Measurements from ENCODE around the gene NTRK2. TPM values are rescaled to one million over a fixed set of nuclear protein-coding genes. Genes with fewer than 3 reads are reported as not detected.

Gene NTRK2
- total and polyA plus RNA-seq, 2 donors, result 7.7 to 56.7 TPM

GRCh38 chr9:84955155-84955554, 285.6 kb downstream of the NTRK2 start:
- no peak for DNase-seq (ENCODE audit: extremely low spot score)

DNA sequence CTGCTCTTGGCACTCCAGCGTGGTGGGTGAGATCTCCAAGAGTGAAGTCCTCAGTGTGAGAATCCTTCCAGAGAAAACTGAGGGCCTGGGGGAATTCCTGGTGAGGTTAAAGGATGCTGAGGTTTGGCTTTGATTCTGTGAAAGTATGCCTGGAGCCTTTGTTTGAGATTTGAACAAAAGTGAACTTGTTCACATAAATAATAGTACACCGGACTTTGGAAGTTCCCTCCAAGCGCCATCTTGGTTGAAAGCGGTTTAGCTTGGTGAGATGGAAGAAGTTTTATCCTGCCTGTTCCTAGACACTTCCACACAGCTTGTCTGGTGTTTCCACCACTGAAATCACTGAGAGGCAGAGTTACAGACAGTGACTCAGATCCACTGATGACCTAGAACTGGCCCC, 286.4 kb downstream of the NTRK2 start:
- Histone ChIP-seq H3K4me3 (ENCODE audit: low read depth, low read length) (no peak overlapping the region), H3K4me1 (ENCODE audit: insufficient read depth) (no peaks in the 10 kb centered on the region), H3K36me3 (ENCODE audit: insufficient read depth) (no peaks in the 10 kb centered on the region), H3K27ac (ENCODE audit: low read depth) (no peak overlapping the region)
- WGBS, result 91% methylated on average over 4 of the region's 4 CpGs
- DNase-seq (ENCODE audit: extremely low spot score), result no peak

More at GRCh38 chr9:84955155-84955554, 285.6 kb downstream of the NTRK2 start:
- Histone ChIP-seq H3K27ac (ENCODE audit: low read depth) (no peak overlapping the region), H3K4me1 (ENCODE audit: insufficient read depth) (no peaks in the 10 kb centered on the region), H3K4me3 (ENCODE audit: low read depth, low read length) (no peak overlapping the region), H3K36me3 (ENCODE audit: insufficient read depth) (no peaks in the 10 kb centered on the region)
- WGBS, result 96% methylated on average over 18 of the region's 18 CpGs

GRCh38 chr9:84959339-84959738, 289.8 kb downstream of the NTRK2 start:
- H3K4me1 ChIP-seq (ENCODE audit: insufficient read depth), result no peaks in the 10 kb centered on the region
- H3K27ac ChIP-seq (ENCODE audit: low read depth), result no peak overlapping the region
- H3K4me3 ChIP-seq (ENCODE audit: low read depth, low read length), result no peak overlapping the region
- no peak for DNase-seq (ENCODE audit: extremely low spot score)
- H3K36me3 ChIP-seq (ENCODE audit: insufficient read depth), result no peaks in the 10 kb centered on the region
- WGBS, result 92% methylated on average over 5 of the region's 5 CpGs

DNA sequence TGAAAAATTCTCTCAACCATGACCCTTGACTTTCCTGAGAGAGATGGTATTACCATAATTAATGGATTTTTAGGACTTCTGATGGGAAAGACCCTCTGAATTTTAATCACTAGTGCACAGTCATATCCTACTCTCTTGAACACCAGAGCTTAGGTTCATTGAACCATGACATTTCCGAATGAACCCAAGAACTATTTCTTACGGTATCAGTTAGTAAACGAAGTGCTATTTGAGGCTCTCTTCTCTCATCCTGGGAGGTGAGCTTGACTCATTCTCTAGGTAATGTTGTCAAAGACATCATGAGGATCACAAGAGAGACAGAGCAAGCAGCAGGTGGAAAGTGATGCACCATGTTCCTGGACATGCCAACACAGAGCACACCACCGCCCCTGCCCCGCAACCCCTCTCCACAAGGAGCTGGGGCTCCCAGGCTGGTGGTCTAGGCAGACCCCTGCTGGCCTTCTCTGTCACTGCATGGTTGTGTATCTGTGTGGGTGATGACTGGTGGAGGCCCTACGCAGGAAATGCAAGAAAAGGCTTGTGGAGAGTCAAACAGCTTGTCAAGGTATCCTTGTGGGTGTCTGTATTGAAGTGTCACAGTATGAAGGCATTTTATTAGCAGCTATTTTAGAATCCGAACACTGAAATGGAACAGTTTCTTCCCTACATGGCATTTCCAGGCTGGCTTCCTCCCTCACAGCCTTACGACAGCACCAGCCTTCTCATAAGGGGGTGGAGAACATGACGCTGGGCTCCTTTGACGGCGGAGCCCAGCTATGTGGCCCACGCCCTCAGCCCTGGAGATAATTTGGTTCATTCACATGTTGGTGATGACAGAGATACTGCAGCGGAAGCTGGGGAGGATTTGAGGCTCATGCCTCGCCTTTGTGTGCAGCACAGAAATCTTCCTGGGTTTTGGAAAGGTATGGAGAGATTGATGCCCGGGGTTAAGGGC, 297.6 kb downstream of the NTRK2 start:
- Histone ChIP-seq H3K27ac (ENCODE audit: low read depth) (no peak overlapping the region), H3K4me1 (ENCODE audit: insufficient read depth) (no peaks in the 10 kb centered on the region), H3K4me3 (ENCODE audit: low read depth, low read length) (no peak overlapping the region), H3K36me3 (ENCODE audit: insufficient read depth) (no peaks in the 10 kb centered on the region)
- WGBS, result 74% methylated on average over 15 of the region's 15 CpGs
- DNase-seq (ENCODE audit: extremely low spot score), result no peak

- no peak overlapping the region for H3K27ac ChIP-seq (ENCODE audit: low read depth)
- no peaks in the 10 kb centered on the region for H3K36me3 ChIP-seq (ENCODE audit: insufficient read depth)
- no peak for DNase-seq (ENCODE audit: extremely low spot score)
- WGBS, result 63% methylated on average over 4 of the region's 4 CpGs
- H3K4me3 ChIP-seq (ENCODE audit: low read depth, low read length), result no peak overlapping the region
- H3K4me1 ChIP-seq (ENCODE audit: insufficient read depth), result no peaks in the 10 kb centered on the region
These were observed 299.6 kb downstream of the NTRK2 start for GRCh38 chr9:84969084-84969483.

DNA sequence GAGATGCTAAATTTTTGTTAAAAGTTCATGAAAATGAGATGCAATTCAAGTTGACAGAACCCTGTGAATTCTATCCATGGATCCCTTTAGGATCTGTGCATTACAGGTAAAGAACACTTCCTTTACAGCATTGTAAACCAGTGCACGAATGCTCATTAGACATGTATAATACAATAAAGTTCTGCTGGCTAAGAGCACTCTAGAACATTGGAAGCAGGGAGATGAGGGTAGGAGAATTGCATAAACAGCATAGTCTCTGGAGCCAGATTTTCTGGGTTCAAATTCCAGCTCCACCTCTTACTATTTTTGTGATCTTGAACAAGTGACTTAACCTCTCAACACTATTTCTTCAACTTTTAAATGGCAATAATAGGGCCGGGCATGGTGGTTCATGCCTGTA, 300.2 kb downstream of the NTRK2 start:
- no peaks in the 10 kb centered on the region for H3K36me3 ChIP-seq (ENCODE audit: insufficient read depth)
- no peak overlapping the region for H3K4me3 ChIP-seq (ENCODE audit: low read depth, low read length)
- no peaks in the 10 kb centered on the region for H3K4me1 ChIP-seq (ENCODE audit: insufficient read depth)
- no peak for DNase-seq (ENCODE audit: extremely low spot score)
- 94% methylated on average over 2 of the region's 2 CpGs for WGBS
- no peak overlapping the region for H3K27ac ChIP-seq (ENCODE audit: low read depth)

- H3K4me3 ChIP-seq (ENCODE audit: low read depth, low read length), result no peak overlapping the region
- no peak overlapping the region for H3K27ac ChIP-seq (ENCODE audit: low read depth)
- 61% methylated on average over 2 of the region's 2 CpGs for WGBS
- no peak for DNase-seq (ENCODE audit: extremely low spot score)
- no peaks in the 10 kb centered on the region for H3K4me1 ChIP-seq (ENCODE audit: insufficient read depth)
- no peaks in the 10 kb centered on the region for H3K36me3 ChIP-seq (ENCODE audit: insufficient read depth)
These were observed 300.9 kb downstream of the NTRK2 start for GRCh38 chr9:84970432-84970831.

DNA sequence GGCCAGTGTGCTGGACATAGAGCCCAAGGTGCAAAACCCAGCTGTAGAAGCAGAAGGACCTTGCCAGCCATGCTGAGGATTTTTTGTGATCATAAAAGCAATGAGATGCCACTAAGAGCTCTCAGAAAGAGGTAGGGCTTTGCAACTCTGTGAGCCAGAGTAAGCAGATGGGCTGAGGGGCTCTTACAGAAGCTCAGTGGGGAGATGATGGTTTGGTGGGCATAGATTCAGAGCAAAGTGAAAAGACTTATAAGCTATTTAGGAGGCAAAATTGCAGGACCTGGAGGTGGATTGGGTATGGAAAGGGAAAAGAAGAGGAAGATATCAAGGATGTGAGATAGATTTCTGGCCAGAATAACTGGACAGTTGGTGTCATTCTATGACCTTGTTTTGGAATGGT, 302.0 kb downstream of the NTRK2 start:
- DNase-seq (ENCODE audit: extremely low spot score), result no peak
- no peaks in the 10 kb centered on the region for H3K36me3 ChIP-seq (ENCODE audit: insufficient read depth)
- H3K27ac ChIP-seq (ENCODE audit: low read depth), result no peak overlapping the region
- H3K4me1 ChIP-seq (ENCODE audit: insufficient read depth), result no peaks in the 10 kb centered on the region
- H3K4me3 ChIP-seq (ENCODE audit: low read depth, low read length), result no peak overlapping the region

DNA sequence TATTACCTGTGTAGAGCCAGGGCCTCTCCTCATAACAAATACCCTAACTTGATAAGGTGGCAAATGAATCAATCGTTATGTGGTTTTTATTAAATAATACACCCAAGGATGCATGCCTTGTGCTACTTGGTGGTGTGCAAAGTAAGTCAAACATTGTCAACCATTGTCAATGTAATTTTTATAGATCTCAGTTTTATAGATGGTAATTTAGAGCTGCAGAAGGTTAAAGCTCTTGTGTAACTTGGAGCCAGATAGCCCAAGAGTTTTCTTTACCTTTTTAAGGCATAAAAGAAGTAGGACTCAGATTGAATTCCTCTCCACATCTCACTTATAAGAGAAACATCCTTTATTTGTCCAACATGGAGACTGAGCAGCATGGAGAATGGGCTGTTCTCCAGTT, 304.7 kb downstream of the NTRK2 start:
- Histone ChIP-seq H3K36me3 (ENCODE audit: insufficient read depth) (no peaks in the 10 kb centered on the region), H3K4me3 (ENCODE audit: low read depth, low read length) (no peak overlapping the region), H3K27ac (ENCODE audit: low read depth) (no peak overlapping the region), H3K4me1 (ENCODE audit: insufficient read depth) (no peaks in the 10 kb centered on the region)
- WGBS, result 87% methylated on average over 1 of the region's 1 CpG
- no peak for DNase-seq (ENCODE audit: extremely low spot score)

DNA sequence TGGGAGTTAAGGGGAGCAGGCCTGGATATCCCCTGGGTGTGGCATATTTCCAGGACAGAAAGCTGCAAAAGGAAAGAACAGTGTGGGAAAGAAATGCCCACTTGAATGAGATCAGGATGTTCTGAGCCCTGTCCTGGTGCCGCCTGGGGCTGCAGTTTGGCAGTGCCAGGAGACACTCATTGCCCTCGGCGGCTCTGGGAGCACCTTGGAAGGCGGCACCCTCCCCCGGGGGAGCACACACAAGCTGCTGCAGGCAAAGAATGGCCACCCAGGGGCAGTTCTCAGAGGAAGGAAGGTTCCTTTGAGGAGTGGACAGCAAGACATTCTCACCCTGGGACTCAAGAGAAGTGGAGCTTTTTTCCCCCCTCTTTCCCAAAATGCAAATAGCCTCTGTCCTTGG, 305.3 kb downstream of the NTRK2 start:
- Histone ChIP-seq H3K27ac (ENCODE audit: low read depth) (no peak overlapping the region), H3K36me3 (ENCODE audit: insufficient read depth) (no peaks in the 10 kb centered on the region), H3K4me3 (ENCODE audit: low read depth, low read length) (no peak overlapping the region), H3K4me1 (ENCODE audit: insufficient read depth) (no peaks in the 10 kb centered on the region)
- no peak for DNase-seq (ENCODE audit: extremely low spot score)
- 87% methylated on average over 5 of the region's 5 CpGs for WGBS

DNA sequence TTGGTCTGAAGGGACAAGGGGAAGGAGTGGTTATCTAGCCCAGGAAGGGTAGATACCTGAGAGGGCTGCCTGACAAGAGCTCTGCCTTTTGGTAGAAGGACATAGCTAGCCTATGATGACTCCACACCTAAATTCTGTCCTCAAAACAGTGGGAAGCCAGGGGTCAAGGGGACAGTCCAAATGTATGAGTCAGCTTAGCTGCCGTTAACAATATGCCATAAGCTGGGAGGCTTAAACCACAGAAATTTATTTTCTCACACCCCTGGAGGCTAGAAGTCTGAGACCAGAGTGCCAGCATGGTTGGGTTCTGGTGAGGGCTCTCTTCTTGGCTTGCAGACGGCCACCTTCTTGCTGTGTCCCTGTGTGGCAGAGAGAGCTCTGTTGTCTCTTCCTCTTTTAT, 306.4 kb downstream of the NTRK2 start:
- DNase-seq (ENCODE audit: extremely low spot score), result no peak
- Histone ChIP-seq H3K27ac (ENCODE audit: low read depth) (no peak overlapping the region), H3K4me3 (ENCODE audit: low read depth, low read length) (no peak overlapping the region), H3K4me1 (ENCODE audit: insufficient read depth) (no peaks in the 10 kb centered on the region), H3K36me3 (ENCODE audit: insufficient read depth) (no peaks in the 10 kb centered on the region)
- 74% methylated on average over 2 of the region's 2 CpGs for WGBS

DNA sequence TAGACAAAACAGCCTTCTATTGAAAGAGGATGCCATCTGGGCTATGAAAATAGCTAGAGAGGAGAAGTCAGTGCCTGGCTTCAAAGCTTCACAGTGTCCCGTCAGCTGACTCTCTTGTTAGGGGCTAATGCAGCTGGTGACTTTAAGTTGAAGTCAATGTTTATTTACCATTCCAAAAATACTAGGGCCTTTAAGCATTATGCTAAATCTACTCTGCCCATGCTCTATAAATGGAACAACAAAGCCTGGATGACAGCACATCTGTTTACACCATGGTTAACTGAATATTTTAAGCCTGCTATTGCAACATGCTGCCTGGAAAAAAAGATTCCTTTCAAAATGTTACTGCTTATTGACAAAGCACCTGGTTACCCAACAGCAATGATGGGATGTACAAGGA, 309.1 kb downstream of the NTRK2 start:
- H3K36me3 ChIP-seq (ENCODE audit: insufficient read depth), result no peaks in the 10 kb centered on the region
- 88% methylated on average over 1 of the region's 1 CpG for WGBS
- no peak overlapping the region for H3K27ac ChIP-seq (ENCODE audit: low read depth)
- no peak overlapping the region for H3K4me3 ChIP-seq (ENCODE audit: low read depth, low read length)
- no peaks in the 10 kb centered on the region for H3K4me1 ChIP-seq (ENCODE audit: insufficient read depth)
- DNase-seq (ENCODE audit: extremely low spot score), result no peak

GRCh38 chr9:84983749-84984148, 314.2 kb downstream of the NTRK2 start:
- Histone ChIP-seq H3K4me3 (ENCODE audit: low read depth, low read length) (no peak overlapping the region), H3K4me1 (ENCODE audit: insufficient read depth) (no peaks in the 10 kb centered on the region), H3K36me3 (ENCODE audit: insufficient read depth) (no peaks in the 10 kb centered on the region), H3K27ac (ENCODE audit: low read depth) (no peak overlapping the region)
- no peak for DNase-seq (ENCODE audit: extremely low spot score)
- 92% methylated on average over 3 of the region's 3 CpGs for WGBS

GRCh38 chr9:84988621-84989020, 319.1 kb downstream of the NTRK2 start:
- WGBS, result 93% methylated on average over 2 of the region's 2 CpGs
- no peak for DNase-seq (ENCODE audit: extremely low spot score)

More at GRCh38 chr9:84988621-84989020, 319.1 kb downstream of the NTRK2 start:
- no peak overlapping the region for H3K4me3 ChIP-seq (ENCODE audit: low read depth, low read length)
- H3K36me3 ChIP-seq (ENCODE audit: insufficient read depth), result no peaks in the 10 kb centered on the region
- no peak overlapping the region for H3K27ac ChIP-seq (ENCODE audit: low read depth)
- no peaks in the 10 kb centered on the region for H3K4me1 ChIP-seq (ENCODE audit: insufficient read depth)
